GM19455 (cell line): ENCODE measurements around the gene GOLGA6C.
"Not testable (repeated sequence)": the region's sequence is repeated elsewhere in the genome, so short reads cannot be mapped to it uniquely, and the experiment has no call there.

Experiments used
- ATAC-seq: cut with Tn5 transposase; IDR thresholded peaks from one replicate; pipeline ENCODE4 v1.9.1; 2021; ENCODE audit not compliant: unreplicated experiment

The GOLGA6C gene

GRCh38 chr15:75251343-75251742 is 6.8 kb upstream of the GOLGA6C start:
- not testable (repeated sequence) for ATAC-seq

- ATAC-seq = not testable (repeated sequence)
Observed at GRCh38 chr15:75252285-75252684, 5.8 kb upstream of the GOLGA6C start.

GRCh38 chr15:75258620-75259343 is 648 bp downstream of the GOLGA6C start:
- ATAC-seq = not testable (repeated sequence)

- ATAC-seq = not testable (repeated sequence)
Observed at GRCh38 chr15:75259873-75260272, 1.7 kb downstream of the GOLGA6C start.

- not testable (repeated sequence) for ATAC-seq
Observed at GRCh38 chr15:75273751-75274359, 15.7 kb downstream of the GOLGA6C start.

GRCh38 chr15:75274509-75275107 is 16.5 kb downstream of the GOLGA6C start:
- not testable (repeated sequence) for ATAC-seq

GRCh38 chr15:75275617-75276016 is 17.5 kb downstream of the GOLGA6C start:
- not testable (repeated sequence) for ATAC-seq

- ATAC-seq = not testable (repeated sequence)
Observed at GRCh38 chr15:75278497-75278896, 20.4 kb downstream of the GOLGA6C start.

- not testable (repeated sequence) for ATAC-seq
Observed at GRCh38 chr15:75282572-75282971, 24.4 kb downstream of the GOLGA6C start, which contains the start of gene GOLGA6D. GOLGA6D (plus strand) TSS chr15:75282835; CDS start chr15:75282876, 41 bp downstream.

- not testable (repeated sequence) for ATAC-seq
Observed at GRCh38 chr15:75284152-75284551, 26.0 kb downstream of the GOLGA6C start.

- ATAC-seq = not testable (repeated sequence)
Observed at GRCh38 chr15:75293660-75294059, 35.5 kb downstream of the GOLGA6C start.

- peak; percentile 64 for ATAC-seq
Observed at GRCh38 chr15:75298541-75299310, 40.6 kb downstream of the GOLGA6C start.

GRCh38 chr15:75299311-75299688 is 41.2 kb downstream of the GOLGA6C start:
- peak; percentile 55 for ATAC-seq

GRCh38 chr15:75300026-75300425 is 41.9 kb downstream of the GOLGA6C start:
- not testable (repeated sequence) for ATAC-seq

GRCh38 chr15:75302318-75302717 is 44.2 kb downstream of the GOLGA6C start:
- no peak for ATAC-seq

- ATAC-seq = not testable (repeated sequence)
Observed at GRCh38 chr15:75302753-75303152, 44.6 kb downstream of the GOLGA6C start.

- no peak for ATAC-seq
Observed at GRCh38 chr15:75306188-75306587, 48.1 kb downstream of the GOLGA6C start.

GRCh38 chr15:75307778-75308390 is 49.8 kb downstream of the GOLGA6C start:
- no peak for ATAC-seq

- no peak for ATAC-seq
Observed at GRCh38 chr15:75309711-75310110, 51.6 kb downstream of the GOLGA6C start.

- ATAC-seq = not testable (repeated sequence)
Observed at GRCh38 chr15:75312548-75312947, 54.4 kb downstream of the GOLGA6C start.
